GM19397 (cell line): ENCODE results near the gene OR52N2.
A peak's percentile ranks its signal among the peaks of the same experiment; 100 is the strongest.

ENCODE experiments used
- ATAC-seq: cut with Tn5 transposase; IDR thresholded peaks from one replicate; pipeline ENCODE4 v1.9.1; 2021; ENCODE audit warnings: mild to moderate bottlenecking, moderate library complexity; ENCODE audit not compliant: unreplicated experiment

Gene OR52N2

GRCh38 chr11:5808500-5809121, at the start of gene OR52N2:
OR52N2 (plus strand) TSS chr11:5808924; CDS start chr11:5820336, 11,412 bp downstream.
- peak; percentile 88 for ATAC-seq

DNA sequence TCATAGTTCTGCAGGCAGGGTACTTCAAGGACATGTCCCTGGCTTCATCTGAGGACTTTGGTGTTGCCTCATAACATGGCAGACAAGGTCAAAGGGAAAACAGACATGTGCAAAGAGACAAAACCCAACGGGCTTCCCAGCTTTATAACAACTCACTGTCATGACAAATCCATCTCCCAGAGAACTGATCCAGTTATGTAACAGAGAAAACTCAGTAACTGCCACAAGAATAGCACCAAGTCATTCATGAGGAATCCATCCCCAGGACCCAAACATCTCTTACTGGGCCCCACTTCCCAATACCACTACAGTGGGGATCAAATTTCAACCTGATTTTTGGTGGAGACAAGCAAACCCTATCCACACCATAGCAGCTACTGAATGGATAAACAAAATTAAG, 41.7 kb upstream of the OR52N2 start:
- no peak for ATAC-seq

GRCh38 chr11:5783255-5783654, 25.5 kb upstream of the OR52N2 start, which contains the start of gene OR52N5:
OR52N5 (minus strand) TSS chr11:5783355; CDS start chr11:5778634, 4,721 bp downstream.
- ATAC-seq: no peak

- no peak for ATAC-seq
Measured at GRCh38 chr11:5791165-5791564, 17.6 kb upstream of the OR52N2 start, which contains the start of gene OR52N1. OR52N1 (minus strand) TSS chr11:5791265; CDS start chr11:5788816, 2,449 bp downstream.

GRCh38 chr11:5796541-5796940, 12.2 kb upstream of the OR52N2 start:
- ATAC-seq: no peak

GRCh38 chr11:5803982-5804381, 4.7 kb upstream of the OR52N2 start:
- no peak for ATAC-seq

GRCh38 chr11:5807580-5807979, 1.1 kb upstream of the OR52N2 start:
- no peak for ATAC-seq

- ATAC-seq: peak; percentile 6
Measured at GRCh38 chr11:5809122-5809519, 397 bp downstream of the OR52N2 start.

DNA sequence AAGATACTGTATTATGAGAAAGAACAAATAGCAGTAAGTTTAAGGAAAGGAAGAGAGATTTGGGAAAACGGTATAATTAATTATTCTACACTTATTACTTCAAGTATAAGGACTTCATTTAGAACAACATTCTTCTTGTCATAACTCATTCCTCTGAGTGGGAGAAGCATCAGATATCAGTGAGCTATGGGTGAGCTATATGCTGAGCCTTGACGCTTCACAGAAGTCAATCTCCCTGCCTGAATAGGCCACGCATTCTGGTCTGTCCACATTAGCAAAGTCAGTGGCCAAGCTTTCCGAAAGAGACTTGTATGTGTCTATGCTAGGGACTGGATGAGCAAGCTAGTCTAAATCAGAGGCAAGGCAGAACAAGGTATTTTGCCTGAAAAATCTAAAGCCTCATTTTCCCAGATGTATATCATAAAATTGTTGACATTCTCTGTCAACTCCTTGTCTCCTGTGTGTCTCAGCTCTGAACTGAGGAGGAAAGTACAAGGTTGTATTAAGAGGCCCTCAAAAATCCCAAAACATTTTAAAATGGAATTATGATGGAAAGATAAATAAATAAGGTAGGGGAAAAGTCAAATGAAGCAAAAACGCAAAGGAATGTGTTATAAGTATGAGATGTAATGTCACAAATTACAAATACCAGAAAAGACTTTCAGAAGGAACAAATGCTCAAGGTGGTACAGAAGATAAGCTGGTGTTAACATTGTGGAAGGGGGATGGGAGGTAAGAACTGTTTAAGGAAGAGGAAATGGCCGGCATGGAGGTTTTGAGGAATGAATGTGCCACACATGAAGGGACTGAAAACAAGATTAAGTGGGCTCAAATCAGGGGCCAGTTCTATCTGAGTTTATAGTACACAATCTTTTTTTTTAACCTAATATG, 1.4 kb downstream of the OR52N2 start:
- ATAC-seq: no peak

GRCh38 chr11:5815534-5815933, 6.8 kb downstream of the OR52N2 start:
- ATAC-seq: no peak

GRCh38 chr11:5818245-5818886, 9.6 kb downstream of the OR52N2 start:
- ATAC-seq: no peak

- no peak for ATAC-seq
Measured at GRCh38 chr11:5831196-5831829, 22.6 kb downstream of the OR52N2 start.

- ATAC-seq: no peak
Measured at GRCh38 chr11:5833446-5833845, 24.7 kb downstream of the OR52N2 start.

GRCh38 chr11:5837695-5838094, 29.0 kb downstream of the OR52N2 start:
- ATAC-seq: no peak

DNA sequence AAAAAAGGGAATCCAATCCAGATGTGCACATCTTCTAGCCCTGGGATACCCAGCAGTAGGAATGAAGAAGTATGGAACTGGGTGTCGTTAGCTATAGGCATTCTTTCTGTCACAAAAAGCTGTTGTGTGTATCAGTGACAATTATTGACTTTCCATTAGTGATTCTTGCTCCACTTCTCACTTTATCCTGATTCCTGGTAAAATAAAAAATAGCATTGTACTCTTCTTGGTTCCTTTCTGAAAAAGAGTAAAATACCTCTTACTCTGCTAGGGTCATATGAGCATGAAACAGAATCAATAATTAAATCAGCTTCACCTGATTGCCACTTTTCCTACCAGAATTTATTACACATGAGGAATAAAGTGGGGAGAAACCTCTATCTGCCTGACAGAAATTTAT, 33.1 kb downstream of the OR52N2 start, which contains the start of gene OR52E6:
TSS of gene OR52E6 (minus strand) at position 101 of the 400 bp plus-strand sequence. CDS start at position 101, 0 bp downstream.
- ATAC-seq: no peak

DNA sequence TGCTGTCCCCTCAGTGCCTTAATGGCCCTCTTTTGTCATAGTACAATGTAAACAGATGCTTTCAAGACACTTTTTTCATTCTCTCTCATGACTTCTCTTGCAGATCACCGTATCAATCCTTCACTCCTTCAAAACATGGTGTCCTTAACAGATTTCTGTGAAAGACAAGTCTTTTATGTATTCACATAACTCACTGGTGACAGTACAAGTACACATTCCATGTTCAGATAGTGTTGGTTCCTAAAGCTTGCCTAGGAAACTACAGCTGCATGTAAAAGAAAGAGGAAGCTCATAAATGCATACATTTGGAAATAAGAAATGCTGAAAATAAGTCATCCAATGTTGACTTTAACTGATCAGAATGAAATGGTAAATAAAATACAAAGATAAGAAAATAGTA, 38.0 kb downstream of the OR52N2 start:
- ATAC-seq: no peak

DNA sequence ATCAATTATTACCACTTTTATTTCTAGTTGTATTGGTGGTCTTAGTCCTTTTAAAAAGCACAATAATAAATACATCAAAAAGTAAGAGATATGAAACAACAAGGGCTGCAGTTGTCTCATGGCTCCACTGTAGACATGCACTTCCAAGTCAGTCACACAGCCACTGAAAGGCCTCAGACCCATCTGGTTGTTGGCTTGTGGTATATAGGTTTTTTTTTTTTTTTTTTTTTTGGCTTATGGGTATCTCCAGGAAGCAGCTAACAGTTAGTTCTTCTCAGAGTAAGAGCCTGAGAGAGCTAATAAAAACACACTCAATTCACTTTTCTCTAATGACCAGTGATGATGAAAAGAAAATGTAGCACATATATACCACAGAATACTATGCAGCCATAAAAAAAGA, 39.0 kb downstream of the OR52N2 start:
- ATAC-seq: no peak

- no peak for ATAC-seq
Measured at GRCh38 chr11:5851002-5851401, 42.3 kb downstream of the OR52N2 start.

DNA sequence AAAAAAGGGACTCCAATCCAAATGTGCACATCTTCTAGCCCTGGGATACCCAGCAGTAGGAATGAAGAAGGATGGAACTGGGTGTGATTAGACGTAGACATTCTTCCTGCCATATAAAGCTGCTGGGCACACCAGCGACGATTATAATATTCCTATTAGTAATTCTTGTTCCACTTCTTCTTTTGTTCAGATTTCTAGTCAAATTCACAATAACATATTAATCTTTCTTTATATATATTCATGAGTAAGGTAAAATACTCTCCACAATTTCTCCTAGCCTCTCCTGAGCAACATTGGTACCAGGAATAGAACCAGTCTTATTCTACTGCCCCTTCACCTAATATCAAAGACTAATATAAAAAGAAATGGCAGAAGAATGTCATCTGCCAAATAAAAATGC, 48.9 kb downstream of the OR52N2 start, which contains the start of gene OR52E8:
TSS of gene OR52E8 (minus strand) at position 101 of the 400 bp plus-strand sequence. CDS start at position 101, 0 bp downstream.
- no peak for ATAC-seq

GRCh38 chr11:5865826-5866225, 57.1 kb downstream of the OR52N2 start:
- no peak for ATAC-seq
